Effector CD8-positive, alpha-beta T cell (primary cell): ENCODE results near the gene ZNF772.
"Not testable (repeated sequence)": the region's sequence is repeated elsewhere in the genome, so short reads cannot be mapped to it uniquely, and the experiment has no call there.

Experiments used
- DNase-seq: peaks from one replicate; lab custom pipeline; 2025; lab: John Stamatoyannopoulos, UW
- total RNA-seq, 4 experiments: gene quantifications; one replicate each; lab custom pipeline; 2026; lab: John Stamatoyannopoulos, UW

Gene ZNF772
- total RNA-seq, result 7.1 to 17.2 (median 8.3) reads per million in 4 experiments

- peak; percentile 83 for DNase-seq
These were observed at the start of gene ZNF772 for GRCh38 chr19:57477191-57478008. Gene ZNF772, minus strand, starts transcription at chr19:57477566. Its CDS starts 257 bp downstream, at chr19:57477309.

- not testable (repeated sequence) for DNase-seq
These were observed 40.7 kb upstream of the ZNF772 start for GRCh38 chr19:57518021-57518420.

GRCh38 chr19:57515255-57515654, 37.9 kb upstream of the ZNF772 start:
- no peak for DNase-seq

GRCh38 chr19:57512845-57513244, 35.5 kb upstream of the ZNF772 start:
- no peak for DNase-seq

GRCh38 chr19:57511484-57511883, 34.1 kb upstream of the ZNF772 start:
- no peak for DNase-seq

- DNase-seq, result no peak
These were observed 28.8 kb upstream of the ZNF772 start for GRCh38 chr19:57506163-57506562.

- DNase-seq, result not testable (repeated sequence)
These were observed 23.0 kb upstream of the ZNF772 start for GRCh38 chr19:57500400-57500799.

GRCh38 chr19:57499680-57500395, 22.5 kb upstream of the ZNF772 start, which contains the start of gene ZNF773:
Gene ZNF773, plus strand, starts transcription at chr19:57499938. Its CDS starts 143 bp downstream, at chr19:57500081.
- DNase-seq, result peak; percentile 87

- not testable (repeated sequence) for DNase-seq
These were observed 21.9 kb upstream of the ZNF772 start for GRCh38 chr19:57499332-57499679.

GRCh38 chr19:57488299-57488644, 10.9 kb upstream of the ZNF772 start:
- not testable (repeated sequence) for DNase-seq

GRCh38 chr19:57487477-57488298, 10.3 kb upstream of the ZNF772 start, which contains the start of gene ZNF419:
Gene ZNF419, plus strand, starts transcription at chr19:57487750. Its CDS starts 201 bp downstream, at chr19:57487951.
- peak; percentile 84 for DNase-seq

GRCh38 chr19:57473646-57474045, 3.7 kb downstream of the ZNF772 start:
- DNase-seq, result no peak

GRCh38 chr19:57466489-57466888, 10.9 kb downstream of the ZNF772 start:
- no peak for DNase-seq

GRCh38 chr19:57465680-57466381, 11.5 kb downstream of the ZNF772 start:
- no peak for DNase-seq

- no peak for DNase-seq
These were observed 25.1 kb downstream of the ZNF772 start for GRCh38 chr19:57452307-57452706.

- DNase-seq, result no peak
These were observed 34.2 kb downstream of the ZNF772 start for GRCh38 chr19:57443121-57443696.

GRCh38 chr19:57441979-57442752, 35.2 kb downstream of the ZNF772 start:
- DNase-seq, result no peak

GRCh38 chr19:57438925-57439324, 38.4 kb downstream of the ZNF772 start:
- DNase-seq, result no peak

GRCh38 chr19:57437931-57438330, 39.4 kb downstream of the ZNF772 start:
- no peak for DNase-seq

GRCh38 chr19:57436417-57436816, 40.9 kb downstream of the ZNF772 start:
- DNase-seq, result no peak
